GM18520 (cell line): ENCODE measurements around the gene ATP10D.
A peak's percentile ranks its signal among the peaks of the same experiment; 100 is the strongest.
"Not testable (repeated sequence)": the region's sequence is repeated elsewhere in the genome, so short reads cannot be mapped to it uniquely, and the experiment has no call there.

Source experiments
- ATAC-seq: cut with Tn5 transposase; IDR thresholded peaks from one replicate; pipeline ENCODE4 v1.9.1; 2021; ENCODE audit not compliant: unreplicated experiment

Gene ATP10D

GRCh38 chr4:47486727-47487126 is 1.7 kb downstream of the ATP10D start:
- ATAC-seq, result not testable (repeated sequence)

DNA sequence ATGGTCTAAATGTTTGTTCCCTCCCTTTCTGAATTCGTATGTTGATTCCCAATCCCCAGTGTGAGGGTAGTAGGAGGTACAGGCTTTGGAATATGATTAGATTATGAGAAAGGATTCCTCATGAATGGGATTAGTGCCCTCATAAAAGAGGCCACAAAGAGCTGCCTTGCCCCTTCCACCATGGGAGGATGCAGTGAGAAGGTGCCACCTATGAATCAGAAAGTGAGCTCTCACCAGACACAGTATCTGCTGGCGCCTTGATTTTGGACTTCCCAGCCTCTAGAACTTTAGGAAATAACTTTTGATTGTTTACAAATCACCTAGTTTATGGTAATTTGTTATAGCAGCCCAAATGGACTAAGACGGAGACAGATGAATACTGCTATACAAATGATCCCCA is 3.6 kb downstream of the ATP10D start:
- ATAC-seq, result no peak

GRCh38 chr4:47490550-47490949 is 5.5 kb downstream of the ATP10D start:
- ATAC-seq, result peak; percentile 66

- peak; percentile 47 for ATAC-seq
Observed at GRCh38 chr4:47493238-47494123, 8.4 kb downstream of the ATP10D start.

DNA sequence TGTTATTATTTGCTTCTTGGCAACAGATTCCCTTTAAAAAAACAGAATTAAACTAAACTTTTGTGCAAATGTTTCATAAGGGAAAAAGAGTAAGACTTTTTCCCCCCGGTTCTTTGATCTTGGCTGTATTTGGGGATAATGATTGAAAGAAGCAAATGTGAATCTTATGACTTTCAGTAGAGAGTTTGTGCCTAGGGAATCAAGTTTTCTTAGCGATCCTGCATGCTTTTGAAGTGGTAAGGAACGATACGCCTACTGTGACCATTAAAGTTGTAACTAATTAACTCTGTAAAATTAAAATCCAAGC is 9.0 kb downstream of the ATP10D start:
- ATAC-seq, result no peak

DNA sequence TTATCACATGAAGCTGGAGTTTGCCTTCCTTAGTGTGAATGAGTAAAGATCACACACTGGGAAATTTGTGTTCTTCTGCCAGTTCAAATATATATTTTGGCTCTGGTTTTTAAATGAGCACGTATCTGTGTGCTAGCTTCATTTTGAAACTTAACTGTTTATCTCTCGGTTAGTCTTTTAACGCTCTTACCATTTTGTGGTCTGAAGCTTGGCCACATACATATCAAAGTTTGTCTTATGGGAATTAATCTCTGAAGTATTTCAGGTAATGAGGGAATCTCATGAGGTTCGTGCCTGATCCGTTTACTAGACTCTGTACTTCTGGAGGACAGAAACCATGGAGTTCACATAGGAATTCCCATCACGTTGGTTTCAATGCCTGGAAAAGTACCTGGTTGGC is 13.8 kb downstream of the ATP10D start:
- ATAC-seq, result no peak

DNA sequence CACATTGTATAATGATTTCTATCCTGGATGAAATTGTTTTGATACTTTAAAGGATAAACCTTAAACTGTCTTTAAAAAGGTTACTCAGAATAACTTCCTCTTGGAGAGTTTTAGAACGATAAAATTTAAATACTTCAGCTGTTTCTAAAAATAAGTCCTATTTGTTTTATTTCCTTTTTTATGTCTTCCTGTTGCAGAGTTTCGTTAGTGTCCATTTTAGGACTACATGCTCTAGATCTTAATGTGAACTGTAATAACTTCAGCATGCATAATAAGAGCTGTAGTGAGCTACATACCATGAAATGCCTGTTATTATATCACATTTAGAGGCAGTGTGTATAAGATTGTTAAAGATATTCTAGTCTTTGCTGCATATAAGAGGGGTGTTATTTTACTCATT is 14.6 kb downstream of the ATP10D start:
- ATAC-seq, result no peak

DNA sequence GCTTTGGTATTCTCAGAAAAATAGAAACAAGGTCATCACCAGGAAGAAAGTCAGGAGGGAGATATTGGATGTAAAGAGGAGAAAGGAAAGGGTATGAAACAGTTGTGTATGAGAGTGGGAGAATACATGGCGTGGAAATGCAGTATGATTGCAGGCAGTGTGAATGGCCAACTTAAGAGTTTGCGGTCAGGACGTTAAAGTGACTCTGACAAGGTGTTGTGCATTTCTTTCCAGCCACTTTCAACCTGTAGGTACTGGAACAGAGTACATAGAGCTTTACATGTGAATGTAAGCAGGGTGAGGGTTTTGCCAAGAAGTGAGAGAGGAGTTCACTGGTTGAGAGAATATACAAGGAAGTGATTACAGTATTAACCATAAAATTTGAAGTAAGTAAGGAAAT is 15.7 kb downstream of the ATP10D start:
- ATAC-seq, result no peak

GRCh38 chr4:47505147-47505546 is 20.1 kb downstream of the ATP10D start:
- no peak for ATAC-seq

- ATAC-seq, result no peak
Observed at GRCh38 chr4:47505666-47506065, 20.6 kb downstream of the ATP10D start.

- ATAC-seq, result peak; percentile 98
Observed at GRCh38 chr4:47510506-47511143, 25.6 kb downstream of the ATP10D start.

DNA sequence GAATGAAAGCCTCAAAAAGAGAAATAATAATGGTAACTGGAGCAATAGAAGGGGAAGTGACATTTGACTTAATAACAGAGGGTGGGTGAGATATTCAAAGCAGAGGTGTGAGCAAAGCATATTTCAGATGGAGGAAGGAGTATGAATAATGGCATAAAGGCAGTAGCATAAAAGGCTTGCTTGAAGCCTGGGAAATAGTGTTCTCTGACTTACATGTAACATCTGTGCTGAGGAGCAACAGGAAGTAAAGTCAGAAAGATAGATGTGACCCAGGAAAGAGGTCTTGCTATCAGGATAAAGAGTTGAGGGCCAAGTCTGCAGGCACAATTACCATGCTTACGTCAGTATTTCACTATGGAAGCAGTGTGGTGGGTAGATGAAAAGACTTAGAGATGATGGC is 28.4 kb downstream of the ATP10D start:
- ATAC-seq, result no peak

DNA sequence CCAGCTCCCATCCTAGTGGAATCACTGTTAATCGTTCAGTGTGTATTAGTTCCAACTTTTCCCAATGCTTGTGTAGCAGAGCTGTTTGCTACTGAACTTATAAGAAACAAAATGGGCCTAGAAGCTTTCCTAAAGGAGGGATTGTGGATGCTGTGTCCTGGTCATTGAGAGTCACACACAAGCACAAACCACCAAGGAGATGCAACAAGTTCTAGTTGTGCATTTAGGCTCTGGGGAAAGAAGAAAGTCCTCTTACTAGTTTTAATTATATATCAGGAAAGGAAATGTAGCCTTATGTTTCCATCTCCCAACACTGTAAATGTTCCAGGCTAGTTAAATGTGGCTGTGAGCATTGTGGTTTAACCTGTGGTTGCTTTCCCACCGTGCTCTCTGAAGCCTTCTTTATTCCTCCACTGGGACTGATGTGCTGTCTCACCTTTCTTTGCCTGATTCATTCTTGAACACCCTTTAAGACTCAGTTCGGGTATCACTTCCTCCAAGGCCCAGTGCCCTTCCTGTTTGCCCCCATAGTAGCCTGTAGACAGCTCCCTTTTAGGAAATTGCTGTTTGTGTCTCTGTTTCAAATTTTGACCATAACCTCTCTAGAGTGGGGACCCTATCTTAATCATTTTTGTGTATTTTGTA is 34.3 kb downstream of the ATP10D start:
- ATAC-seq, result peak; percentile 99

GRCh38 chr4:47525154-47525819 is 40.2 kb downstream of the ATP10D start:
- ATAC-seq, result no peak

DNA sequence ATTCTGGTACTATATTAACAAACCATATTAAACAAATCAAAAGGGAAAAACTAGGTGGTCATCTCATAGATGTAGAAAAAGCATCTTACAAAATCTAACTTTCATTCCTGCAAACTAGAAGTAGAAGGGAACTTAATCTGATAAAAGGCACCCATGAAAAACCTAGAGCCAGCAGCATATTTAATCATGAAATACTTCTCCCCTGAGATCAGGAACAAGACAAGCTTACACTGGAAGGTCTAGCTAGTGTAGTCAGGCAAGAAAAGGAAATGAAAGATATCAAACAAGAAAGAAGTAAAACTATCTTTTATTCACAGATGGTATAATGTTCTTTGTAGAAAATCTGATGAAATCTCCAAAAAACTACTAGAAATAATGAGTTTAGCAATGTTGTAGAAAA is 41.2 kb downstream of the ATP10D start:
- ATAC-seq, result no peak

GRCh38 chr4:47528646-47529045 is 43.6 kb downstream of the ATP10D start:
- ATAC-seq, result not testable (repeated sequence)

DNA sequence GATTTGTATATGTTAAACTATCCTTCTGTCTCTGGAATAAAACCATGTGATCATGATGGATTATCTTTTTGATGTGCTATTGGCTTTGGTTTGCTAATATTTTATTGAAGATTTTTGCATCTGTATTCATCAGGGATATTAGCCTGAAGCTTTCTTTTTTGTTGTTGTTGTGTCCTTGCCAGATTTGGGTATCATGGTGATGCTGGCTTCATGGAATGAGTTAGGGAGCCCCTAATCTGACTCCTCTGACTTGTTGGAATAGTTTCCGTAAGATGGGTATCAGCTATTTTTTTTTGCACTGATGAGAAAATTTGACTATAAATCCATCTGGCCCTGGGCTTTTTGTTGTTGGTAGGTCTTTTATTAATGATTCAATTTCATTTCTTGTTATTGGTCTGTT is 45.7 kb downstream of the ATP10D start:
- no peak for ATAC-seq

DNA sequence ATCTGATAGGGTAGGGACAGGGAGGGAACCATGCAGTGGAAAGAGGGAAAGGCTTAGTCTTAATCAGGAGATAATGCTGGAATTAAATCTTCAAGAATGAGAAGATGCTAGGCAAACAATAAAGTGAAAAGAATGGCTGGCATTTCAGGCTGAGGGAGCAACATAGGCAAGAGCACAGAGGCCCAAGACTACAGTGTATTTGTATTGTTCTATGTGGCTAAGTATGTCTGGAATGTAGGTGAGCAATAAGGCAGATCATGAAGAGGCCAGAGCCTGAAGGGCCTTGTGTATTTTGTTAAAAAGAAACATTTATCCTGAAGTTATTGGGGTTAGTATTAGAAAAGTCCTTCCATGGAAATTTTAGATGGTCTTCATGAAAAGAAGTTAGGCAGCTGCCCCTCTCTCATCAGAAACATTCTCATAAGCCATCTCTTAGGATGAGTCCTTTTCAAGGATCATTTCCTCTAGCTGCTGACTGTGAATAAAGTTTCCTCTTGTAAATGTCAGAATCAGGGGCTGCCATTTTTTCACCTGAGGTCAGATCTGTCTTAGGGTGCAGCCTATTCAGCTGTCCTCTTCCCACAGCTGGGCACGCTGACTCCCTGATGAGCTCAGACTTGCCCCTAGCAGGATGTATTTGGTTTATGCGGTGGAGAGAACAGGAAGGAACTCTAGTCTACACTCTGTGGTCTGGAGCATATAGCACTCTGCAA is 46.3 kb downstream of the ATP10D start:
- ATAC-seq, result peak; percentile 97

GRCh38 chr4:47531954-47532321 is 46.9 kb downstream of the ATP10D start:
- no peak for ATAC-seq

GRCh38 chr4:47532658-47533057 is 47.6 kb downstream of the ATP10D start:
- ATAC-seq, result no peak
